CD4-positive, alpha-beta memory T cell (primary cell): ENCODE results near the gene TMEM26. TPM values are rescaled to one million over a fixed set of nuclear protein-coding genes. Genes with fewer than 3 reads are reported as not detected.
"Not testable (repeated sequence)": the region's sequence is repeated elsewhere in the genome, so short reads cannot be mapped to it uniquely, and the experiment has no call there.

Source experiments
- CTCF ChIA-PET: fragments of 350-600 bp; sonication (Branson Sonifier 250); formaldehyde crosslinking; loops from one replicate; lab custom pipeline; 2021; ENCODE audit warnings: inconsistent platforms; ENCODE audit not compliant: partially characterized antibody; lab: Charles Lee
- POLR2A ChIA-PET: fragments of 350-600 bp; sonication (Branson Sonifier 250); formaldehyde crosslinking; loops from one replicate; lab custom pipeline; 2021; ENCODE audit not compliant: partially characterized antibody; lab: Charles Lee
- DNase-seq, 5 donors: peaks; one replicate each; pipeline versions ENCODE4 v3.0.0 to v3.0.0-alpha.2; 2020 to 2022; ENCODE audit warnings: mixed read lengths in 1 of 5
- H3K27ac ChIP-seq: one replicate; pipeline ENCODE4 v1.7.0; 2013; ENCODE audit warnings: low read depth, low read length
- H3K27me3 ChIP-seq: 2 replicates; pipeline ENCODE4 v1.7.0; 2013; ENCODE audit warnings: mild to moderate bottlenecking, low read length, moderate library complexity; ENCODE audit not compliant: insufficient read depth
- H3K36me3 ChIP-seq: 2 replicates; pipeline ENCODE4 v1.7.0; 2013; ENCODE audit warnings: mild to moderate bottlenecking, low read length, moderate library complexity; ENCODE audit not compliant: insufficient read depth
- H3K4me1 ChIP-seq: 2 replicates; pipeline ENCODE4 v1.7.0; 2013; ENCODE audit warnings: mild to moderate bottlenecking, low read length, moderate library complexity; ENCODE audit not compliant: insufficient read depth
- H3K4me3 ChIP-seq, 2 donors: one replicate each; pipeline ENCODE4 v1.7.0; 2013; ENCODE audit warnings: low read length in 2 of 2, mild to moderate bottlenecking in 1 of 2
- H3K9me3 ChIP-seq, 2 donors: one replicate each; pipeline ENCODE4 v1.7.0; 2013; ENCODE audit warnings: low read length in 2 of 2, control low read depth in 1 of 2; ENCODE audit not compliant: control insufficient read depth in 1 of 2
- H3K27ac Mint-ChIP-seq, 7 donors: one replicate each; pipeline ENCODE4 v1.8.0; 2020 to 2021; ENCODE audit warnings: mixed read lengths in 7 of 7, mild to moderate bottlenecking in 6 of 7, inconsistent platforms in 3 of 7, moderate library complexity in 3 of 7
- H3K27me3 Mint-ChIP-seq, 2 donors: one replicate each; pipeline ENCODE4 v1.8.0; 2020 to 2021; ENCODE audit warnings: mixed read lengths in 2 of 2
- H3K36me3 Mint-ChIP-seq, 2 donors: one replicate each; pipeline ENCODE4 v1.8.0; 2020 to 2021; ENCODE audit warnings: mixed read lengths in 2 of 2, inconsistent platforms in 1 of 2, mild to moderate bottlenecking in 1 of 2
- H3K4me1 Mint-ChIP-seq, 4 donors: one replicate each; pipeline ENCODE4 v1.8.0; 2020 to 2021; ENCODE audit warnings: mixed read lengths in 4 of 4, mild to moderate bottlenecking in 1 of 4
- H3K4me3 Mint-ChIP-seq, 8 donors: one replicate each; pipeline ENCODE4 v1.8.0; 2020 to 2021; ENCODE audit warnings: mixed read lengths in 8 of 8, mild to moderate bottlenecking in 7 of 8, moderate library complexity in 6 of 8, inconsistent platforms in 3 of 8
- H3K9me3 Mint-ChIP-seq, 8 donors: one replicate each; pipeline ENCODE4 v1.8.0; 2020 to 2021; ENCODE audit warnings: mixed read lengths in 8 of 8, mild to moderate bottlenecking in 5 of 8, inconsistent platforms in 3 of 8, moderate library complexity in 1 of 8
- intact Hi-C: fragments of 100-400 bp; cut with micrococcal nuclease; formaldehyde crosslinking; loops from one replicate; pipeline ENCODE4 v1.15.1; 2023
- polyA plus RNA-seq, 2 donors: library from polyadenylated mRNA; unstranded; fragments of 300-500 nt; fragmentation: Illumina TruSeq; gene quantifications; one replicate each; pipeline ENCODE4 v1.2.3, GENCODE V29; 2021
- total RNA-seq, 2 experiments: library from RNA; stranded (reverse); gene quantifications; one replicate each; pipeline ENCODE4 v1.2.3, GENCODE V29; 2021

TMEM26 gene
- total and polyA plus RNA-seq, 4 experiments from 2014 or later = not detected

DNA sequence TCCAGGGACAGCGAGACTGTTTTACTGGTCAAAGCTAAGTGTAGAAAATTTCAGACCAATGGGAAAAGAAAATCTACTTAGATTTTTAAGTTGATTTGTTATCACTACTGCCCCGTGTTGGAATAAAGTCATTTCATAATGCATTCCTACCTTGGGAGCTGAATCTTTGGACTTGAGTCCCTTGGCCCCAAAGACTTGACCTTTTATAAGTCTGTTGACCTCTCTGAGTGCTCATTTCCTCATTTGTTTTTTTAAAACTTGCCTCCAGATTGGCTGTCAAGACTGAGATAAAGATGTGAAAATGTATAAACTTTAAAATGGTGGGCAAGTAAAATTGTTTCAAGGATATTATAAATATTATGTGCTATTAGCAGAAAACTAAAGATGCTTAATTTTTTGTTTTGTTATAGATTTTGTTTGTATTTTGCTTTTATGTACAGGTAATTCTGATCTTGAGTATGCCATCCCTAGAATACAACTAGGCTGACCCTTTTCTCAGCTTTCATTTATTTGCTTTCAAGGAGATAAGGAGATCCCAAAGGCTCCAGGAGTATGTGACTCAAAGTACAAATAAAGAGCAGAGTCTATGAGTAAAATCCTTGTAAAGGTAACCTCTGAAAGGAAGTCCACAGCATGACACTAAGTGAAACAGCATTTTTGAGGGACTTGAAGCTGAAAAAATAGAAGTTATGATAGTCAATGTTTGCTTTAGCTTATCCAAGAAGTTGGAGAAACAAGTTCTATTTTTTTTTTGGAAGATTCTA is 54.6 kb downstream of the TMEM26 start:
- no peak overlapping the region for H3K27ac Mint-ChIP-seq
- H3K4me3 Mint-ChIP-seq = peak overlapping the region in 4 of 8 donors; percentile 77 to 87 (median 84)
- no peaks in the 10 kb centered on the region for H3K9me3 ChIP-seq
- ChIA-PET CTCF (no interaction called here), POLR2A (no interaction called here)
- peaks cover 6 to 14% (median 11%) of the 10 kb centered on the region in 4 donors for H3K4me1 Mint-ChIP-seq
- no peak overlapping the region for H3K27ac ChIP-seq
- H3K36me3 Mint-ChIP-seq = no peaks in the 10 kb centered on the region
- DNase-seq = no peak
- no peaks in the 10 kb centered on the region for H3K36me3 ChIP-seq
- H3K27me3 Mint-ChIP-seq = peaks cover 0 to 2% of the 10 kb centered on the region in 2 donors
- H3K4me1 ChIP-seq = peaks cover 8% of the 10 kb centered on the region
- intact Hi-C loops = no loop called here
- peaks cover 0 to 5% (median 0%) of the 10 kb centered on the region in 8 donors for H3K9me3 Mint-ChIP-seq
- H3K27me3 ChIP-seq = no peaks in the 10 kb centered on the region
- no peak overlapping the region for H3K4me3 ChIP-seq

DNA sequence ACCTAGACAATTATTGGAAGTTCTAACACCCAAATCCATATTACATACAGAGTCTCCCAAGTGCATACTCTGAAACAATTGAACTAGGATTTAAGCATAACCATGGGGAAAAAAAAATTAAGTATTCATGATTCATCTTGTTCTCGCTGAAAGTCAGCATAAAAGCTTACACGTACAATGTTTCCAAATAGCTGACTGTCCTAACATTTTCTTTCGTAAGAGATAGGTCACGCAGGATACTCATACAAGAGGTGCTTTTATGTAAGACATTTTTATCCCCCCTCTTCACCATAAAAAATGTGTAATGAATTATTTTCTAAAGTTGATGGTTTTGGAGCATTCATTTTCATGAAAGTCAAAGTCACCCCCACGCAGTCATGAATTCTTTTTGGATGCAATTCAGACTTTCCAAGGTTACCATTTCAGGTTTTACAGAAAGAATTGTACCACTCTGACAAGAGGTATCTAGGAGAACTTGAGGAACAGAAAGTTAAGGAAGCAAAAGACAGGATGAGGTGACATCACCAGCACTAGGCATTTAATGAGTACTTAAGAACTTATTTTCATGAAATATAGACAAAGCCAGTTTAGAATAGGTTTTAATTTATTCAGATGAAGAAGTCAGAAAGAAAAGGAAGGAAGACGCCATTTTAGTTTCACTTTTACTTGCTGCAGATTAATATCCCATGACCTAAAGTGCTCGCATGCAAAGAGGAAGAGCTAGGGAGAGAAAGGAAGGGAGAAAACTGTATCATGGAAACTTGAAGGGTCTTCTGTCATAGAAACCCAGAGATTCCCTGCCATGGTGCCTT is 55.8 kb downstream of the TMEM26 start:
- Mint-ChIP-seq H3K27ac (peak overlapping the region in 5 of 7 donors; percentile 25 to 80 (median 61)), H3K4me3 (peak overlapping the region; percentile 73 to 90 (median 83)), H3K36me3 (no peaks in the 10 kb centered on the region), H3K4me1 (peaks cover 6 to 14% (median 11%) of the 10 kb centered on the region in 4 donors), H3K27me3 (peaks cover 0 to 2% of the 10 kb centered on the region in 2 donors), H3K9me3 (peaks cover 0 to 9% (median 2%) of the 10 kb centered on the region in 8 donors)
- H3K9me3 ChIP-seq = no peaks in the 10 kb centered on the region
- DNase-seq = peak in 3 of 5 donors; percentile 0 to 8 (median 1)
- H3K27ac ChIP-seq = no peak overlapping the region
- intact Hi-C loops = no loop called here
- CTCF ChIA-PET = no interaction called here
- peaks cover 8% of the 10 kb centered on the region for H3K4me1 ChIP-seq
- H3K27me3 ChIP-seq = no peaks in the 10 kb centered on the region
- no peaks in the 10 kb centered on the region for H3K36me3 ChIP-seq
- peak overlapping the region in 1 of 2 donors; percentile 33 for H3K4me3 ChIP-seq
- POLR2A ChIA-PET = no interaction called here

DNA sequence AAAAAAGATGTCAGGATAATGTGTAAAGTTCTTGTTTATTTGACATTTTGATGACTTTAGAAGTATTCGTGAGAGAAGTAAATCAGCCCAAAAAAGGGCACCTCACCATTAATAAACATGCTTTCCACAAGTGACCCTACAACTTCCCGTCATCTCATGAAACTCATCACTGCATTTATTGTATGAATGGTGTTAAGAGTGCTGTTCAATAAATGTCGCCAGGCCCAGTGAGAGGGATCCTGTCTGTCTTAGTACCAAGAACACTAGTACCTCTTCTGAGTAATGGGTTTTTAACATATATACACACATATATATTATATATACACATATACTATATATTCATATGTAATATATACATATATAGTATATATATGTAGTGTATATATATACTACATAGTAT is 61.9 kb downstream of the TMEM26 start:
- ChIA-PET POLR2A (no interaction called here), CTCF (no interaction called here)
- peaks cover 0 to 4% (median 3%) of the 10 kb centered on the region in 4 donors for H3K4me1 Mint-ChIP-seq
- Histone ChIP-seq H3K4me3 (no peak overlapping the region), H3K4me1 (no peaks in the 10 kb centered on the region), H3K27ac (no peak overlapping the region), H3K9me3 (no peaks in the 10 kb centered on the region), H3K27me3 (no peaks in the 10 kb centered on the region), H3K36me3 (no peaks in the 10 kb centered on the region)
- peaks cover 0 to 9% (median 3%) of the 10 kb centered on the region in 8 donors for H3K9me3 Mint-ChIP-seq
- peaks cover 3 to 4% of the 10 kb centered on the region in 2 donors for H3K27me3 Mint-ChIP-seq
- intact Hi-C loops = no loop called here
- no peak overlapping the region for H3K4me3 Mint-ChIP-seq
- H3K36me3 Mint-ChIP-seq = no peaks in the 10 kb centered on the region
- no peak overlapping the region for H3K27ac Mint-ChIP-seq
- DNase-seq = no peak

DNA sequence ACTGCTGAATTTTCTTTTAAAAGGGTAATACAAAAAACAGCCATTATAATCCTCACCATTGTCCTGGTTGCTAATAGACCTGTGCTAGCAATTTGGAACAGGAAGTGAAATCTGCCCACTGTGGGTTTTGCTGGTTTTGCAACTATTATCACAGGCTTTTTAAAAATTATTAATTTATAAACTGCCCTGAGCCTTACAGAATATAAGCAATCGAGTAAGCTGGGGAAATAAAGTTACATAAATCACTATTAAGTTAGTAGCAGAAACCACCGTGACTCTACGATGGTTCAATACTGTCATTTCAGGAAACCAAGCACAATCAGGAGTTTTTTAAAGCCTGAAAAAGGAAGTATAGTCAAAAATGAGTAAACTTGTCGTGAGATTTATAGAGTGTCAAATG is 62.3 kb downstream of the TMEM26 start:
- no peak overlapping the region for H3K4me3 Mint-ChIP-seq
- no peak overlapping the region for H3K27ac ChIP-seq
- H3K36me3 ChIP-seq = no peaks in the 10 kb centered on the region
- H3K4me3 ChIP-seq = no peak overlapping the region
- CTCF ChIA-PET = no interaction called here
- H3K27ac Mint-ChIP-seq = no peak overlapping the region
- H3K9me3 Mint-ChIP-seq = peaks cover 0 to 9% (median 3%) of the 10 kb centered on the region in 8 donors
- no peak for DNase-seq
- H3K27me3 ChIP-seq = no peaks in the 10 kb centered on the region
- H3K4me1 ChIP-seq = no peaks in the 10 kb centered on the region
- intact Hi-C loops = no loop called here
- H3K4me1 Mint-ChIP-seq = peaks cover 0 to 4% (median 3%) of the 10 kb centered on the region in 4 donors
- no peaks in the 10 kb centered on the region for H3K9me3 ChIP-seq
- peaks cover 3 to 4% of the 10 kb centered on the region in 2 donors for H3K27me3 Mint-ChIP-seq
- no peaks in the 10 kb centered on the region for H3K36me3 Mint-ChIP-seq
- POLR2A ChIA-PET = no interaction called here

DNA sequence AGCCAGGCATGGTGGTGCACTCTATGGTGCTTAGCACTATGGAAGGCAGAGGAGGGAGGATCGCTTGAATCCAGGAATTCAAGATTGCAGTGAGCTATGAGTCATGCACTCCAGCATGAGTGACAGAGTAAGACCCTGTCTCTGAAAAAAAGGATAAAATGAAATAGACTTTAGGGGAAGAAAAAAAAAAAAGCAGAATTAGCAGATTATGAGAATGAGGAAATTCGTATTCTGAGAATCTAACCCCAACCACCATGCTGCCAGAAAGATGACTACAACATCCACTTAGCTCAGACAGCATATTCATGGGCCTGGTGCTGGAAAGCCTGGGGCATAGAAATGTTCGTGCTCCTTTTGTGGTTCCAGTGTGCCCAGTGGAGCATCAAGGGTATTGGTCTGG is 63.3 kb downstream of the TMEM26 start:
- ChIA-PET POLR2A (no interaction called here), CTCF (no interaction called here)
- Histone ChIP-seq H3K9me3 (no peaks in the 10 kb centered on the region), H3K4me1 (no peaks in the 10 kb centered on the region), H3K27ac (no peak overlapping the region), H3K4me3 (no peak overlapping the region), H3K36me3 (no peaks in the 10 kb centered on the region), H3K27me3 (no peaks in the 10 kb centered on the region)
- H3K9me3 Mint-ChIP-seq = peaks cover 0 to 9% (median 3%) of the 10 kb centered on the region in 8 donors
- no peaks in the 10 kb centered on the region for H3K36me3 Mint-ChIP-seq
- H3K4me1 Mint-ChIP-seq = peaks cover 0 to 4% (median 3%) of the 10 kb centered on the region in 4 donors
- no peak overlapping the region for H3K4me3 Mint-ChIP-seq
- peaks cover 3 to 4% of the 10 kb centered on the region in 2 donors for H3K27me3 Mint-ChIP-seq
- DNase-seq = no peak
- no peak overlapping the region for H3K27ac Mint-ChIP-seq
- intact Hi-C loops = no loop called here

DNA sequence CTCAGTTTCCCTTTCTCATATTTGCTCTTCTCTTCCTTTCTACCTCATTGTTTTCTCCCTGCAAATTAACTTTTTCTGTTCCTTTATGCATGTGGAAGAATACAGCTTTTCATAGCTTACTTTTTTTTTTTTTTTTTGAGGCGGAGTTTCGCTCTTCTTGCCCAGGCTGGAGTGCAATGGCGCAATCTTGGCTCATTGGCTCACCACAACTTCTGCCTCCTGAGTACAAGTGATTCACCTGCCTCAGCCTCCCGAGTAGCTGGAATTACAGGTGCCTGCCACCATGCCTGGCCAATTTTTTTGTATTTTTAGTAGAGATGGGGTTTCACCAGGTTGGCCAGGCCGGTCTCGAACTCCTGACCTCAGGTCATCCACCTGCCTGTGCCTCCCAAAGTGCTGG is 64.2 kb downstream of the TMEM26 start:
- intact Hi-C loops, DNase-seq, H3K4me3 ChIP-seq, H3K36me3 ChIP-seq, CTCF ChIA-PET, H3K36me3 Mint-ChIP-seq, H3K4me1 Mint-ChIP-seq, H3K4me1 ChIP-seq, H3K27ac Mint-ChIP-seq, H3K27me3 Mint-ChIP-seq, H3K27ac ChIP-seq, H3K4me3 Mint-ChIP-seq, H3K9me3 ChIP-seq, H3K27me3 ChIP-seq, H3K9me3 Mint-ChIP-seq, POLR2A ChIA-PET: not testable (repeated sequence)

DNA sequence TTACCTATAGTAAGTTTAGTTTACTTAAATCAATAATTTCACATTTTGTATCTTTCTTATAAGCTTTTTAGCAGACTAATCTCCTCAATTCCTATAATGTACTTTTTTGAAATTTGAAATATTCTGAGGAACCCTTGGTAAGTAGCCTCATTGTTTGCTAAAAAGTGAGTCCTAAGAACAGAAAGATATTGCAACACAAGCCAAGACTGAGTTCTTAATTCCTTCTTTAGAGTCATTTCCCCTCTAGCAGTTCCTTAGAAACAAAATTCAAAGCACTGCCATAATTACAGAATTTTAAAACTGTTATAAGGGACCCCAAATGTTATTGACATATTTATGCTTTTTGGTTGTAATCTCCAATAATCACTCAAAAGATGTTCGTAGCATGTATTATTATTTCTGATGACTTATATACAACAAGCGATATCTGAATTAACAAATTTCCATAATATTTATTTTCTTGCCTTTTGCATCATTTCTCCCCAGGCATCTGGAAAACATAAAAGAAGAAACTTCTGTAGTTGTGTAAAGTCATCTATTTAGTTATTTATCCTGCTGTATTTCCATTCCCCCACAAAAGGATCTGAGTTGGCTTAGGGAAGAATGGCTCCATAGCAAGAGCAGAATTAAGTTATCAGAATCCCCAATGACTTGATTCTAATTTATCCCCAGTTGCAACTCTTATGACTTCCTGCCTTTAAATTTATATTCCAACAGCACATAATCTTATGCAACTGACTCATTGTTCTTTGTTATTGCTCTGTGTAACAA is 67.8 kb downstream of the TMEM26 start:
- Histone ChIP-seq H3K27me3 (no peaks in the 10 kb centered on the region), H3K4me3 (no peak overlapping the region), H3K4me1 (no peaks in the 10 kb centered on the region), H3K36me3 (no peaks in the 10 kb centered on the region), H3K27ac (no peak overlapping the region), H3K9me3 (no peaks in the 10 kb centered on the region)
- Mint-ChIP-seq H3K27me3 (peaks cover 1 to 2% of the 10 kb centered on the region in 2 donors), H3K4me1 (no peaks in the 10 kb centered on the region), H3K9me3 (peaks cover 0 to 3% (median 0%) of the 10 kb centered on the region in 8 donors), H3K36me3 (no peaks in the 10 kb centered on the region), H3K27ac (no peak overlapping the region), H3K4me3 (no peak overlapping the region)
- intact Hi-C loops = no loop called here
- POLR2A ChIA-PET = no interaction called here
- CTCF ChIA-PET = no interaction called here
- DNase-seq = no peak
